ENCODE data around the gene TTC17. TPM values are rescaled to one million over a fixed set of nuclear protein-coding genes. Genes with fewer than 3 reads are reported as not detected.
"Not testable (repeated sequence)": the region's sequence is repeated elsewhere in the genome, so short reads cannot be mapped to it uniquely, and the experiment has no call there.

TTC17 gene
- total RNA-seq, 1 donor = 74.1 TPM

DNA sequence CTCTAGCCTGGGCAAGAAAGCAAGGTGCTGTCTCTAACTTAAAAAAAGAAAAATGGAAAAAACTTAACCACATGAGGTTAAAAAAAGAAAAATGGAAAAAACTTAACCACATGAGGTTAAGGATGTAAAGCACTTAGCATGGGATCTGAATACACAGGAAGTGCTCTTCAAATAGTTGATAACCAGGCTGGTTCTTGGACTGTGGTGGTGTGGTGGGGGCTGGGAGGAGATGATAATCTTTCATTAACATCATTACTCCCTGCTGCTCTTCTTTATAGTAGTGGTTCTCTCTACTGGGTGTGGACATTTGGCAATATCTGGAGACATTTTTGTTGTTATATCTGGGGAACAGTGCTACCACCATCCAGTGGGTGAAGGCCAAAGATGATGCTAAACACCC lies 88.4 kb downstream of the TTC17 start:
- peak in 1 of 3 donors; percentile 1 for DNase-seq (ENCODE audit: low read depth in 2 of 3, low spot score in 2 of 3)

GRCh38 chr11:43458486-43458885 lies 99.8 kb downstream of the TTC17 start:
- no peak for DNase-seq (ENCODE audit: low read depth in 2 of 3, low spot score in 2 of 3)

- no peak for DNase-seq (ENCODE audit: low read depth in 2 of 3, low spot score in 2 of 3)
Observed at GRCh38 chr11:43459246-43459645, 100.5 kb downstream of the TTC17 start.

- DNase-seq (ENCODE audit: low read depth in 2 of 3, low spot score in 2 of 3) = no peak
Observed at GRCh38 chr11:43462359-43462758, 103.6 kb downstream of the TTC17 start.

- DNase-seq (ENCODE audit: low read depth in 2 of 3, low spot score in 2 of 3) = peak in 1 of 3 donors; percentile 3
Observed at GRCh38 chr11:43467958-43468357, 109.2 kb downstream of the TTC17 start.

DNA sequence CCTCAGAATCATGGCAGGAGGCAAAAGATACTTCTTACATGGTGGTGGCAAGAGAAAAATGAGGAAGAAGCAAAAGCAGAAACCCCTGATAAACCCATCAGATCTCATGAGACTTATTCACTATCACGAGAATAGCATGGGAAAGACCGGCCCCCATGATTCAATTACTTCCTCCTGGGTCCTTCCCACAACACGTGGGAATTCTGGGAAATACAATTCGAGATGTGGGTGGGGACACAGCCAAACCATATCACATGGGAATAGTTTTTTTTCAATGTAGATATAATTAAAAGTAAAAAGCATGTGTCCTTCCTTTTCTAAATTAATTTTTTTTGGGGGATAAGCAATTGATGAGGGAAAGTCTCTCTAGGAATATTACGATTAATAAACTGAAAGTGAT lies 118.8 kb downstream of the TTC17 start:
- DNase-seq (ENCODE audit: low read depth in 2 of 3, low spot score in 2 of 3) = not testable (repeated sequence)

- DNase-seq (ENCODE audit: low read depth in 2 of 3, low spot score in 2 of 3) = no peak
Observed at GRCh38 chr11:43486141-43486540, 127.4 kb downstream of the TTC17 start.

DNA sequence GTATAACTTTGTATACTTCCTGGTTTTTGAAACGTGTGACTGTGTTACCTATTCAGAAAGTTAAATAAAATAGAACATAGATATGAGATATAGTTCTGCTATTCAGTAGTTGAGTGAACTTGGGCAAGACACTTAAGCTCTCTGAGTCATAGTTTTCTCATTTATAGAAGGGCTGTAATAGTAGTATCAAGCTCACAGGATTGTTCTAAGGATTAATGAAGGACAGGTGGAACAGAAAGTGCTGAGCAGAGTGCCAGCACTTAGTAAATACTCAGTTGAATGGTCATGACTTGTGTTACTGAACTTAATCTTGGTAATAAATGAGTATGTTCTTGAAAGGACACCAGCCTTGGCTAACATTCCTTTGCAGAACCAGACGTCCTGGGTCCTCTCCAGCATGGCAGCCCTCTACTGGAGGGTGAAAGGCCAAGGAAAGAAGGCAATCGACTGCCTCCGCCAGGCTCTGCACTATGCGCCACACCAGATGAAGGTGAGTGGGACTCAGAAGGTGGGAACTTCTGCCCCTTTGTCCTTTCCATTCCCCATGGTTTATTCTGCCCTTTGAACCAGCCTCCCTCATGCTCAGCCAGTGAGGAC lies 131.2 kb downstream of the TTC17 start:
- DNase-seq (ENCODE audit: low read depth in 2 of 3, low spot score in 2 of 3) = no peak

GRCh38 chr11:43492701-43493100 lies 134.0 kb downstream of the TTC17 start:
- DNase-seq (ENCODE audit: low read depth in 2 of 3, low spot score in 2 of 3) = no peak

- no peak for DNase-seq (ENCODE audit: low read depth in 2 of 3, low spot score in 2 of 3)
Observed at GRCh38 chr11:43493431-43493830, 134.7 kb downstream of the TTC17 start.

DNA sequence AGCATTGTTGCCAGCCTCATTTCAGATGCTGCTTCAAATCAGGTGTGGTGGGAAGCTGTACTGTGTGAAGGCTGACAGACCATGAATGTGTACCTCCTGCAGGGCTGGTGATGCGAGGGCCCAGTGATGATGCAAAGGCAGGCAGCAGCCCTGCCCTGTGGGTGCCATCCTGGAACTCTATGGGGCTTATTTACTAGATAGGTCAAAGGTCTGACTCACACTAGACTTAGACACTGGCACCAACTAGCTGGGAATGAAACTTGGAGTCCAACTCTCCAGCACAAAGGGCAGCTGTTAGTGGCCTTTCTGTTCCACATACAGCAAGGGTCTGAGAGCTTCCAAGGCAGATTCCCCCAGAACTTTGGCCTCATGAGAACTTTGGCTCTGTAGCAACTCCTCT lies 138.4 kb downstream of the TTC17 start:
- DNase-seq (ENCODE audit: low read depth in 2 of 3, low spot score in 2 of 3) = no peak

DNA sequence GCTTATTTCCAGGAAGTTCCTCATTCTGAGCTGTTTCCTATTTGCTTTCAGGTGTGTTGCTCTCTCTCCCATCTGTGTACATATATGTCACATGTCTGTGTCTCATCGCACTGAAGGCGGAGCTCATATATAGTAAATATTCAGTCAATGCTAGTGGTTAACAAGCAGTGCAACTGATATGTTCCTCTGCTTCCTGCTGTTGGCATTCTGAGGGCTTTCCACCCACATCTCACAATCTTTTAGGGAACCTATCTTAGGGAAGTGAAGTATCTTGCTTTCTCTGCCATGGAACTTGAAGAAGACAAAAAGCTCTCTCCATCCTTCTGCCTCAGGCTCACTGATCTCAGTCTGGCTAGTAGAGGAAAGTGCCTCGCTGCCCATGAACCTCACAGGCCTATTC lies 139.8 kb downstream of the TTC17 start:
- DNase-seq (ENCODE audit: low read depth in 2 of 3, low spot score in 2 of 3) = no peak

GRCh38 chr11:43503417-43503816 lies 144.7 kb downstream of the TTC17 start:
- no peak for DNase-seq (ENCODE audit: low read depth in 2 of 3, low spot score in 2 of 3)

GRCh38 chr11:43504316-43504950 lies 145.7 kb downstream of the TTC17 start:
- DNase-seq (ENCODE audit: low read depth in 2 of 3, low spot score in 2 of 3) = peak in 1 of 3 donors; percentile 17

DNA sequence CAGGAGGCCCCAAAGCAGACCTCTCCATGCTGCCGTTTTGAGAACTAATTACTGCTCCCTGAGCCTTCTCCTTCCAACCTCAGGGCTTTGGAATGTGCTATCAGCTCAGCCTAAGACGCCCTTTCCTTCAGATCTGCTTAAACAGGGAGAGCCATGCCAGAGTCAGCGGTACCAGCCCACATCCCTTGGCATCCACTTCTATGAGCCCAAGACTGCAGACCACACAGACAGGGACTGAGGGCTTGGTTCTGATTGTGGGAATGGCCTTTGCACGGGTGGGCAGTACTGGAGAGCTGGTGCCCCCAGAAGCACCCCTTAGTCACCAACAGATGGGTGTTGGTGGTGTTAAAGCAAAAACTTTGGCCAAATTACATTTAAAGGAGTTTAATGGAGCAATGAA lies 146.5 kb downstream of the TTC17 start:
- no peak for DNase-seq (ENCODE audit: low read depth in 2 of 3, low spot score in 2 of 3)

DNA sequence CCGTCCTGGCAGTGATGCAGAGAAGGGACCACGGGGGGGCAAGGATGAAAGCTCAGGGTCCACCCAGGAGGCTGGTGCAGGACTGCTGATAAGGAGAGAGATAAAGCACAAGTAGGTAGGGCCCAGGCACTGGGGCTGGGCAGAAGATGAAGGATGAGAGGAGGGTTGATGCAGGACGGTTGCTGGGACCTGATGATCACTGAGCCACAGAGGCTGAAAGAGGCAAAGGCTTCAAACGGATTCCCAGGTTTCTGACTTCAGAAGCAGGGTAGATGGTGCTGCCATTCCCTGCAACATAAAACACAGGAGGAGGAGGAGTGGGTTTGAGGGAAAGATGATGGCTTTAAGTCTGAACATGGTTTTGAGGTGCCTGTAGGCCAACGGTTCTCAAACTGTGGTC lies 148.5 kb downstream of the TTC17 start:
- no peak for DNase-seq (ENCODE audit: low read depth in 2 of 3, low spot score in 2 of 3)

- no peak for DNase-seq (ENCODE audit: low read depth in 2 of 3, low spot score in 2 of 3)
Observed at GRCh38 chr11:43508511-43508918, 149.8 kb downstream of the TTC17 start.

DNA sequence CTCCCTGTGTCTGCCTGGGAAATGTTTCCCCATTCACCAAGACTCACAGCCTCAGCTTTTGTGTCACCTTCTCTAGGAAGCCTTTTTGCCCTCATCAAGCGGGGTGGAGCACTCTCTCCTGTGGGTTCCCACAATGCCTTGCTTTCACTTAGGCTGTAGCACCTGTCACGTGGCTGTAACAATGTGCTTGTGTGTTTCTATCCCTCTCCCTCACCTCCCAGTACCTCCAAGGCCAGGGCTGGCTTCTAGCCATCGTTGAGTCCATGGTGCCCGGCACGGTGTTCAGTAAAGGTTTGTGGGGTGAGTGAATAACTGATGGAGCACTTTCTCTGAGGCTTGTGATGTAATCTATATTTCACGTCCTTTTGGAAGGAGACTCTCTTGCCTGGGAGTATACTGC lies 153.2 kb downstream of the TTC17 start:
- DNase-seq (ENCODE audit: low read depth in 2 of 3, low spot score in 2 of 3) = no peak

- DNase-seq (ENCODE audit: low read depth in 2 of 3, low spot score in 2 of 3) = no peak
Observed at GRCh38 chr11:43515090-43515489, 156.4 kb downstream of the TTC17 start.

DNA sequence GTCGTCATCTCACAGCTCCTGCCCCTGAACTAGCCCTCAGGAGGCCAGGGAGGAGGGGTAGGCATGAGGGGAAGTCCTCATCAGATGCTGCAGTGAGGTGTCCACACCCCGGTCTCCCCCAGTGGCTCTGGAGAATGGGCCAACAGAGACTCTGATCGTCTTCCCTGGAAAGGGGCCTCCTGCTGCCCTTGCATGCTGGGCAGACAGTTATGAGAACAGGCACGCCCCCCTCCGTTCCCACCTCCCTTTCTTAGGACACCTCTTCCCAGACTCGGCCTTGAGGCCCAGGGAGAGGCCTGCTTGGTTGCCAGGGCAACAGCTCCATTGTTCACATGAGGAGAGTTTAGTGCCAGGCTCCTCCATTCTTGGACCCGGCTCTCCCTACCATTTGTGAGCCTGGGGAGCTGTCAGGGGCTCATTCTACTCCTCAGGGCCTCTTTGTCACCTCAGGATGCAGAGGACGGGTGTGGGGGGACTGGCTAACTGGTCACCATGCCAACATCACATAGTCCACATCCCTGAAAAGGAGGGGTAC lies 157.7 kb downstream of the TTC17 start:
- no peak for DNase-seq (ENCODE audit: low read depth in 2 of 3, low spot score in 2 of 3)

- DNase-seq (ENCODE audit: low read depth in 2 of 3, low spot score in 2 of 3) = no peak
Observed at GRCh38 chr11:43517518-43517917, 158.8 kb downstream of the TTC17 start.

- no peak for DNase-seq (ENCODE audit: low read depth in 2 of 3, low spot score in 2 of 3)
Observed at GRCh38 chr11:43518408-43519160, 159.9 kb downstream of the TTC17 start.

All from hematopoietic multipotent progenitor cell (in vitro differentiated cells).